Fibroblast of skin of right biceps (primary cell): ENCODE measurements around the gene ZNF771.
A peak's percentile ranks its signal among the peaks of the same experiment; 100 is the strongest.

Experiments used
- DNase-seq: peaks from one replicate; pipeline ENCODE4 v3.0.0-alpha.2; 2013

The ZNF771 gene

DNA sequence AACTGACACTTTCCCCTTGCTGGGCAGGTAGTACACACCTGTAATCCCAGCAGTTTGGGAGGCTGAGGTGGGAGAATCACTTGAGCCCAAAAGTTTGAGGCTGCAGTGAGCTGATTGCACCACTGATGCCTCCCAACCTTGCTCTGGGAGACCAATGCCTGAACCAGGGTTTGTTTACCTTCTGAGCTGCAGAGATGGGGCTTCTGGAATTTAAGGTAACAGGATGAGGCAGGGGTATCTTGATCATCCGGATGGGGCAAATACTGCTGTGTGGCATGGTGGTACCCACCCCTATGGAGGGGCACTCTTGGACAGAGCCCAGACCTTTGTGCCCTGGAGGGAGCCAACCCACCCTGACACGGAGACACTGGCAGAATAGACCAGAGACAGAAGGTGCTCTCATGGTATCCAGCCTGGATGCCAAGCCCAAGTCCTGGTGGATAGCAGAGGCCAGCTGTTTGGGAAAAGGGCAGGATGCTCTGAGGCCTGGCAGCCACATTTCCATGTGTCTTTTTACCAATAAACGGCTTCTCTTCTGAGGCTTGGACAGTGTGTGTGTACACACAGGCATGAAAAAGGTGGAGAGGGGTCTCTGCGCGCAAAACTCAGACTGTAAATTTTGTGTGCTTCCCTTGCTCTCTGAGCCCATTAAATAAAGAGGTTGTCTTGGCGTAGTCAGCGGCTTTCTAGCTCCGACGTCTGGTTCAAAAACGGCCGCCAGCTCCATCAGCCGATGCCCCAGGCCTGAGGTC is 7.8 kb upstream of the ZNF771 start:
- DNase-seq: no peak

GRCh38 chr16:30401768-30402425 is 5.5 kb upstream of the ZNF771 start:
- DNase-seq: no peak

- no peak for DNase-seq
These were observed 658 bp upstream of the ZNF771 start for GRCh38 chr16:30406795-30407101.

DNA sequence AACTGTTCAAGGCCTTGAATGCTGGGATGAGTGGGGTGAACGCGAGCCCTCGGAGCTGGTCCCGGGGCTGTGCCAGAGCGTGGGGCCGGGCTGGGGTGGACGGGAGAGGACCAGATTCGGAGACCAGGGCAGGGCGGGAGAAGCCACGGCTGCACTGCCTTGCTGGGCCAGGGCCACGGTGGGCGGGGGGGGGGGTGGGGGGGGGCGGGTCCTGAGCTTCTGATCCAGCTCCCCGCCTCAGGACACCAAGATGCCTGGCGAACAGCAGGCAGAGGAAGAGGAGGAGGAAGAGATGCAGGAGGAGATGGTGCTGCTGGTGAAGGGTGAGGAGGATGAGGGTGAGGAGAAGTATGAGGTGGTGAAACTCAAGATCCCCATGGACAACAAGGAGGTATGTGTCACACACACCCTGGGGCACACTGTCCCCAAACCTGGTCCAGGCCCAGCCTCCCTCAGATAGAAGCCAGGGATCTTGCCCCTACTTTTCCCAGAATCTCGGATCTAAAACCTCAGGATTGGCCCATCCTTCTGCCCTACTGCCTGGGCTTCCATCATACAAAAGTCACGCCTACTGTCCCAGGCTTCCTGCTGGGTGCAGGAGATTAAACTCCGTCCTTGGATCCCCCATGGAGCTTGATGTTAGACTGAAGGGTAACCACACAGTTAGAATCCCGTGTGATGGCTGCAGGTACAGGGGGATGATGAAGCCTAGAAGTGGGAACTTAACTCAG is 563 bp downstream of the ZNF771 start:
- no peak for DNase-seq

- DNase-seq: peak; percentile 82
These were observed 2.0 kb downstream of the ZNF771 start for GRCh38 chr16:30409125-30410060.

- no peak for DNase-seq
These were observed 5.9 kb downstream of the ZNF771 start for GRCh38 chr16:30413112-30413806.

DNA sequence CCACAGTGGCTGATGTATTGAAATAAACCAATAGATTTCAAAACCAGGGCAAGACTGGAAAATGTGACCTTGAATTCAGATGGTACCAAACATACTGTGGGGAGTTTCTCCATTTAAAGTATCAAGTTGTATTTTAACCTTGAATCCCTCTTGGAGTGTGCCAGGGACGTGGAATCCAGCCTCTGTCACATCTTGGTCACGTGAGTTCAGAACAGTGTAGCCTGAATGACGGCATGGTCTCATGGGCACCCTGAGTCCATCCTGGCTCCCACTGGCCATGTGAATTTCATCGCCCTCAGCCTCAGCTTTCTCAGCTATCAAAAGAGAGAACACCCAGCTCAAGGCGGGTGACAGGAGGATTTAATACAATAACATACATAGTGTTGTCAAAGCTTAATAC is 6.8 kb downstream of the ZNF771 start:
- DNase-seq: no peak

DNA sequence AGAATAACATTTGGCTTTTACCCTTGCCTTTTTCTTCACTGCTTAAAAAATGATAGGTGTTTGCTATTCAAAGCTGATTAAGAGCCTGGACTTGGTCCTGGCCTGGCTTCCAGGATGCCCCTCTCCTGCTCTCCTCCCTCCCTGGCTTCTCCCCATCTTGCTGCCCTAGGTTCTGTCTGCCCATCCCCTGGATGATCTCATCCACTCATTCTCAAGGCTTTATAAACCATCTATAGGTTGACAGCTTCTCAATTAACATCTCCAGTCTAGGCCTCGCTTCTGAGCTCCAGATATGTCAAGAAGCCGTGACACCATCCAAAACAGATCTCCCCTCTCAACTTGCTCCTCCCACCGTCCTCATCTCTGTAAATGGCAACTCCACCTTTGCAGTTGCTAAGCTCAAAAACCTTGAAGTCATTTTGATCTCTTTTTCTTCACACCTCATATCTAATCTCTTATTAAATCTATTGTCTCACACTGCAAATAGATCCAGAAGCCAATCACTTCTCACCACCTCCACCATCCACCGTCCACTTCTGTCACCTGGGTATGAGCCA is 8.7 kb downstream of the ZNF771 start:
- DNase-seq: no peak

DNA sequence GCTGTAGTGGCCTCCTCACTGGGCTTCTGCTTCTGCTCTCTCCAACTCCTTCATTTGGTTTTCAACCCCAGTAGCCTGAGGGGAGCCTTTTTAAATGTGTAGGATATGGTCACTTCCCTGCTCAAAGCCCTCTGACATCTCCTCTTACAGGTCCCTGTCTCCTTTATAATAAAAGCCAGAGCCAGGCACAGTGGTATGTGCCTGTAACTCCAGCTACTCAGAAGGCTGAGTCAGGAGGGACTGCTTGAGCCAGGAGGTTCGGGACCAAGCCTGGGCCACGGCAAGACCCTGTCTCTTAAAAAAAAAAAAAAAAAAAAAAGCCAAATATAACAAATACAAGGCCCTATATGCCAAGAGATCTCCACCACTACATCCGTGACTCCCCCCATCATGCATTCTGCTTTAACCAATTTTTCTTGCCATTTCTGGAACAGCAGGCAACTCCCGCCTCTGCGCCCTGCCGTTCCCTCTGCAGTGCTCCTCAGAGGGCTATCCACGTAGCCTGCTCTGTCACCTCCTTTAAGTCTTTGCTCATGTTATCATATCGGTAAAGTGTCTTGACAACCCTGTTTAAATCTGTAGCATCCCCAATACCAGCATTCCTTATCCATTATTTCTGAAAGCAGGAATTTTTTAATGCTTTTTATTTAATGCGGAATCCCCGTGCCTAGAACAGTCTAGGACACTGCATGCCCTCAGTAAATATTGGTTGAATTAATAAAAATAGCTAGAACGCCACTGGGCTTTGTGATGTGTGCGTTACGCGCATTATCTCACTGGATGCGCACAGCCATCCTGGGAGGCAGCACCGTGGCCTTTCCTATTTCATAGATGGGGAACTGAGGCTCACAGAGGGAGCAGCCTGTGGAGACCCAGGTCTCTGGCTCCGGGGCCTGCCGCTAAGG is 9.5 kb downstream of the ZNF771 start:
- no peak for DNase-seq

GRCh38 chr16:30417529-30418349 is 10.3 kb downstream of the ZNF771 start:
- DNase-seq: peak; percentile 91

GRCh38 chr16:30418350-30419181 is 11.2 kb downstream of the ZNF771 start:
- DNase-seq: no peak

DNA sequence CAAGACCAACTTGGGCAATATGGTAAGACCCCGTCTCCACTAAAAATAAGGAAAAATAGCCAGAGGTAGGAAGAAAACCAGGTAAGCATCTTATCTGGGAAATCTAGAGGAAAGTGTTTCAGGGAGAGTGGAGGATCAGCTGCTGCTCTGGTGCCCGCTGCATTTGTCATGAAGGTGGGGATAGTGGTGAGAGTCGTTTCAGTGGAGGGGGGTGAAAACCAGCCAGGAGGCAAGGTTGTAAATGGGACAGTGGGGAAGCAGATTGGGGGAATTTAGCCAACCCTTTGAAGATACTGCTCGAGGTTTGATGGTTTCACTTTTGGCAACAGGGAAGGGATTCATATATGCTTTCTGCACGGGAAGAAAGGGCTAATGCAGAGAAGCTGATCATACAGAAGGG is 13.6 kb downstream of the ZNF771 start:
- DNase-seq: no peak

DNA sequence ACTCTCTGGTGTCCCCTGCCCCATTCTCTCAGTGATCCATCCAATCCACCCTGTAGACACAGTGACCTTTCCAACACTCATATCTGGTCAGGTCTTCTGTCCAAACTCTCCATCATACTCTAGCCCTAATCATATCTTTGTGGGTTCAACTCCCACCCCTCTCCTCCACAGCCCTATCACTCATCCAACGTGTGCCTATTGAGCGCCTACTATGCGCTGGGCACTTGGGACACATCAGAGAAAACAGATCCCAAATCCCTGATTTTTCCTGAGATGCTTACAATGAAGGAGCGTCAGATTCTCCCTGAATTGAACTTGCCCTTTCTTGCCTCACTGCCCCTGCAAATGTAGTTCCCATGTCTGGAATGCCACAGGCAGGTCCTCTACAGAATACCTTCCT is 20.6 kb downstream of the ZNF771 start:
- no peak for DNase-seq

DNA sequence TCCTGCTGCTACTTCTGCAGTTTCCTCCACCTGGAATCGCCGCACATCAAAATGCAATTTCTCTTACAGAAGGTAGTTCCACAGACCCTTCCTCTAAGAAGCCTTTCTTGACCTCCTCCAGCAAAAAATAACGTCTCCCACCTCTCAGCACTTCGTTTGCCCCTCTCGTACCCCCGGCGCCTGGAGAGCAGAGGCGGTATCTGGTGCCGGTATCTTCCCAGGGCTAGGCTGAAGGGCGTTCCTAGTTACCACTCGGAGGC is 21.9 kb downstream of the ZNF771 start:
- no peak for DNase-seq

- peak; percentile 99 for DNase-seq
These were observed 22.4 kb downstream of the ZNF771 start, which contains the start of gene DCTPP1 for GRCh38 chr16:30429678-30430427. TSS of gene DCTPP1 (minus strand) at chr16:30430030. CDS start at chr16:30429980, 50 bp downstream.

GRCh38 chr16:30430428-30430970 is 23.1 kb downstream of the ZNF771 start:
- DNase-seq: no peak

DNA sequence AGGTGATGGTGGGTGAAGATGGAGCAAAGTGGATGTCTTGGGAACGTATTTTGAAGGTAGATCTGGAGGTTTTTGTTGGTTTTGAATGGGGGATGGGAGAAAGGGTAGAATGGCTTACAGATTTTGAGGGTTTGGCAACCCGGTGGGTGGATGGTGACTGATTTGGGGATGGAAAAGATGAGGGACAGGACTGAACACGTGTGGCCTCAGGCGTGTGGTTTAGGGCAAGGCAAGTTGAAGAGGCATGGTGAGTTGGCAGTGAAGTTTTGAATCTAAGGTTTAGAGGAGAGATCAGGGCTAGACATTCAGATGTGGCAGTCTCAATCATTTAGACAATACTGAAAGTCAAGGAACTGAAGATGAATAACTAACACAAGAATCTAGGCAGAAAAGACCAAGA is 27.4 kb downstream of the ZNF771 start:
- DNase-seq: no peak

DNA sequence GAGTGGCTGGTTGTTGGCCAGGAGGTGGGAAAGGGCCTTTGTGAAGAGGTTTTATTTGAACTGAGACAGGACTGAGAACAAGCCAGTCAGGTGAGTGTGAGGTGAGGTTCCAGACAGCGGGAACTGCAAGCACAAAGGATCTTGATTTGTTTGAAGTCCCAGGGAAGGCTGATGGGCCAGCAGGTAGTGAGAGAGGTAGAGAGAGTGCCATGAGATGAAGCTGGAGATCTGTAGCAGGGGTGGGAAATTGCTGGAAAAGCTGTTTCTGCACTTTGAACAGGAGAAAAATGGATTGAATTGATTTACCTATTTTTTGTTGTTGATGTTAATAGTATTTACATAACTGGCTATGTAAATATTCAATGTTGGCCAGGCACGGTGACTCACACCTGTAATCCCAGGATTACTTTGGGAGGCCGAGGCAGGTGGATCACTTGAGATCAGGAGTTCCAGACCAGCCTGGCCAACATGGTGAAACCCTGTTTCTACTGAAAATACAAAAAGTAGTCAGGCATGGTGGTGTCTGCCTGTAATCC is 30.2 kb downstream of the ZNF771 start:
- no peak for DNase-seq
